ENCODE measurements around the gene OR8G5.
"Not testable (repeated sequence)": the region's sequence is repeated elsewhere in the genome, so short reads cannot be mapped to it uniquely, and the experiment has no call there.

Gene OR8G5

GRCh38 chr11:124211321-124211720 is 44.9 kb upstream of the OR8G5 start:
- H3K27me3 ChIP-seq (ENCODE audit: control insufficient read depth, insufficient read depth, low read length): no peaks in the 10 kb centered on the region
- no peak overlapping the region for H3K4me2 ChIP-seq (ENCODE audit: low read length)
- H3K36me3 ChIP-seq (ENCODE audit: control insufficient read depth, insufficient read depth, low read length): no peaks in the 10 kb centered on the region
- H2AFZ ChIP-seq: no peak overlapping the region
- no peak overlapping the region for H3K9ac ChIP-seq
- H3K9me3 ChIP-seq (ENCODE audit: control insufficient read depth, low read length): no peaks in the 10 kb centered on the region
- H3K4me3 ChIP-seq (ENCODE audit: low read depth, low read length): no peak overlapping the region
- H3K79me2 ChIP-seq: no peaks in the 10 kb centered on the region
- H3K4me1 ChIP-seq: no peaks in the 10 kb centered on the region
- H3K27ac ChIP-seq: no peak overlapping the region
- TF ChIP-seq CTCF (IDR thresholded peaks at IDR 0.05): no peak

- TF ChIP-seq CTCF (IDR thresholded peaks at IDR 0.05): no peak
- H3K4me2 ChIP-seq (ENCODE audit: low read length): no peak overlapping the region
- H3K4me1 ChIP-seq: no peaks in the 10 kb centered on the region
- H2AFZ ChIP-seq: no peak overlapping the region
- no peaks in the 10 kb centered on the region for H3K36me3 ChIP-seq (ENCODE audit: control insufficient read depth, insufficient read depth, low read length)
- H3K9me3 ChIP-seq (ENCODE audit: control insufficient read depth, low read length): no peaks in the 10 kb centered on the region
- H3K27me3 ChIP-seq (ENCODE audit: control insufficient read depth, insufficient read depth, low read length): no peaks in the 10 kb centered on the region
- no peaks in the 10 kb centered on the region for H3K79me2 ChIP-seq
- H3K27ac ChIP-seq: no peak overlapping the region
- no peak overlapping the region for H3K9ac ChIP-seq
- H3K4me3 ChIP-seq (ENCODE audit: low read depth, low read length): no peak overlapping the region
Observed at GRCh38 chr11:124214027-124214426, 42.1 kb upstream of the OR8G5 start.

GRCh38 chr11:124219126-124219525 is 37.0 kb upstream of the OR8G5 start:
- Histone ChIP-seq H3K9me3 (ENCODE audit: control insufficient read depth, low read length) (no peaks in the 10 kb centered on the region), H2AFZ (no peak overlapping the region), H3K4me2 (ENCODE audit: low read length) (no peak overlapping the region), H3K27ac (no peak overlapping the region), H3K4me3 (ENCODE audit: low read depth, low read length) (no peak overlapping the region), H3K79me2 (no peaks in the 10 kb centered on the region), H3K9ac (no peak overlapping the region), H3K36me3 (ENCODE audit: control insufficient read depth, insufficient read depth, low read length) (no peaks in the 10 kb centered on the region), H3K4me1 (no peaks in the 10 kb centered on the region), H3K27me3 (ENCODE audit: control insufficient read depth, insufficient read depth, low read length) (no peaks in the 10 kb centered on the region)
- TF ChIP-seq CTCF (IDR thresholded peaks at IDR 0.05): no peak

GRCh38 chr11:124222407-124222806 is 33.8 kb upstream of the OR8G5 start:
- no peak overlapping the region for H3K4me2 ChIP-seq (ENCODE audit: low read length)
- no peaks in the 10 kb centered on the region for H3K4me1 ChIP-seq
- no peaks in the 10 kb centered on the region for H3K79me2 ChIP-seq
- no peak overlapping the region for H3K4me3 ChIP-seq (ENCODE audit: low read depth, low read length)
- no peak overlapping the region for H3K27ac ChIP-seq
- no peaks in the 10 kb centered on the region for H3K9me3 ChIP-seq (ENCODE audit: control insufficient read depth, low read length)
- no peak for TF ChIP-seq CTCF (IDR thresholded peaks at IDR 0.05)
- no peaks in the 10 kb centered on the region for H3K36me3 ChIP-seq (ENCODE audit: control insufficient read depth, insufficient read depth, low read length)
- no peak overlapping the region for H2AFZ ChIP-seq
- H3K9ac ChIP-seq: no peak overlapping the region
- no peaks in the 10 kb centered on the region for H3K27me3 ChIP-seq (ENCODE audit: control insufficient read depth, insufficient read depth, low read length)

- H3K9me3 ChIP-seq (ENCODE audit: control insufficient read depth, low read length); H3K79me2 ChIP-seq: not testable (repeated sequence)
Observed at GRCh38 chr11:124224618-124225423, 31.4 kb upstream of the OR8G5 start.

More at GRCh38 chr11:124224618-124225423, 31.4 kb upstream of the OR8G5 start:
- not testable (repeated sequence) for H3K4me2 ChIP-seq (ENCODE audit: low read length); H3K27me3 ChIP-seq (ENCODE audit: control insufficient read depth, insufficient read depth, low read length); H2AFZ ChIP-seq; H3K36me3 ChIP-seq (ENCODE audit: control insufficient read depth, insufficient read depth, low read length); H3K27ac ChIP-seq; H3K9ac ChIP-seq; H3K4me1 ChIP-seq; H3K4me3 ChIP-seq (ENCODE audit: low read depth, low read length)
